Mononuclear cell (primary cell): ENCODE results near the gene UFD1. TPM values are rescaled to one million over a fixed set of nuclear protein-coding genes. Genes with fewer than 3 reads are reported as not detected.
"Not testable (repeated sequence)": the region's sequence is repeated elsewhere in the genome, so short reads cannot be mapped to it uniquely, and the experiment has no call there.

Experiments
- H3K27me3 ChIP-seq: 2 replicates; pipeline ENCODE4 v1.6.0; 2011; ENCODE audit warnings: low read length, control low read depth; ENCODE audit not compliant: insufficient read depth
- H3K4me1 ChIP-seq: 2 replicates; pipeline ENCODE4 v1.5.1; 2011; ENCODE audit warnings: mild to moderate bottlenecking, low read length, control low read depth; ENCODE audit not compliant: insufficient read depth
- H3K4me3 ChIP-seq: 2 replicates; pipeline ENCODE4 v1.5.1; 2011; ENCODE audit warnings: mild to moderate bottlenecking, low read length, moderate library complexity
- H3K9me3 ChIP-seq: 2 replicates; pipeline ENCODE4 v1.5.1; 2011; ENCODE audit warnings: low read depth, mild to moderate bottlenecking, control low read depth, low read length
- total RNA-seq: library from RNA; depleted of rRNA; stranded (reverse); fragments of >200 nt; gene quantifications from one replicate; pipeline ENCODE4 v1.2.3, GENCODE V29; 2012

The UFD1 gene
- total RNA-seq, 1 donor: 64.6 TPM

- Histone ChIP-seq H3K4me1 (no peaks in the 10 kb centered on the region), H3K27me3 (no peaks in the 10 kb centered on the region), H3K4me3 (no peak overlapping the region), H3K9me3 (no peaks in the 10 kb centered on the region)
These were observed 22.5 kb downstream of the UFD1 start for GRCh38 chr22:19456541-19456940.

- Histone ChIP-seq H3K9me3 (no peaks in the 10 kb centered on the region), H3K27me3 (no peaks in the 10 kb centered on the region), H3K4me1 (no peaks in the 10 kb centered on the region), H3K4me3 (no peak overlapping the region)
These were observed 23.2 kb downstream of the UFD1 start for GRCh38 chr22:19455585-19456370.

- H3K4me3 ChIP-seq: no peak overlapping the region
- H3K27me3 ChIP-seq: no peaks in the 10 kb centered on the region
- H3K9me3 ChIP-seq: no peaks in the 10 kb centered on the region
- H3K4me1 ChIP-seq: no peaks in the 10 kb centered on the region
These were observed 24.0 kb downstream of the UFD1 start for GRCh38 chr22:19455033-19455432.

GRCh38 chr22:19454156-19454555, 24.8 kb downstream of the UFD1 start:
- Histone ChIP-seq H3K27me3 (no peaks in the 10 kb centered on the region), H3K9me3 (no peaks in the 10 kb centered on the region), H3K4me3 (no peak overlapping the region), H3K4me1 (no peaks in the 10 kb centered on the region)

GRCh38 chr22:19453718-19454117, 25.3 kb downstream of the UFD1 start:
- Histone ChIP-seq H3K4me3 (no peak overlapping the region), H3K27me3 (no peaks in the 10 kb centered on the region), H3K9me3 (no peaks in the 10 kb centered on the region), H3K4me1 (peaks cover 3% of the 10 kb centered on the region)

- Histone ChIP-seq H3K4me3 (no peak overlapping the region), H3K9me3 (no peaks in the 10 kb centered on the region), H3K27me3 (no peaks in the 10 kb centered on the region), H3K4me1 (peaks cover 17% of the 10 kb centered on the region)
These were observed 27.4 kb downstream of the UFD1 start for GRCh38 chr22:19451570-19451969.

GRCh38 chr22:19450363-19451175, 28.4 kb downstream of the UFD1 start:
- H3K27me3 ChIP-seq: no peaks in the 10 kb centered on the region
- peaks cover 26% of the 10 kb centered on the region for H3K4me1 ChIP-seq
- no peaks in the 10 kb centered on the region for H3K9me3 ChIP-seq
- H3K4me3 ChIP-seq: no peak overlapping the region

- Histone ChIP-seq H3K27me3 (no peaks in the 10 kb centered on the region), H3K4me1 (peaks cover 28% of the 10 kb centered on the region), H3K4me3 (no peak overlapping the region), H3K9me3 (no peaks in the 10 kb centered on the region)
These were observed 29.6 kb downstream of the UFD1 start for GRCh38 chr22:19449422-19449767.

GRCh38 chr22:19448739-19449421, 30.1 kb downstream of the UFD1 start:
- no peak overlapping the region for H3K4me3 ChIP-seq
- no peaks in the 10 kb centered on the region for H3K9me3 ChIP-seq
- H3K4me1 ChIP-seq: peaks cover 28% of the 10 kb centered on the region
- H3K27me3 ChIP-seq: no peaks in the 10 kb centered on the region

GRCh38 chr22:19448076-19448607, 30.9 kb downstream of the UFD1 start:
- H3K9me3 ChIP-seq: no peaks in the 10 kb centered on the region
- H3K27me3 ChIP-seq: no peaks in the 10 kb centered on the region
- H3K4me3 ChIP-seq: peak overlapping the region; percentile 78
- H3K4me1 ChIP-seq: peaks cover 28% of the 10 kb centered on the region

- Histone ChIP-seq H3K4me3 (peak within 1 kb of the TSS; percentile 78), H3K9me3 (no peaks in the 10 kb centered on the region), H3K4me1 (peaks cover 28% of the 10 kb centered on the region), H3K27me3 (no peaks in the 10 kb centered on the region)
These were observed 31.5 kb downstream of the UFD1 start, which contains the start of gene C22orf39 for GRCh38 chr22:19447330-19448075. Gene C22orf39, minus strand, starts transcription at chr22:19447711. Its CDS starts 23 bp downstream, at chr22:19447688.

- H3K27me3 ChIP-seq: no peaks in the 10 kb centered on the region
- H3K4me3 ChIP-seq: peak overlapping the region; percentile 78
- no peaks in the 10 kb centered on the region for H3K9me3 ChIP-seq
- peaks cover 28% of the 10 kb centered on the region for H3K4me1 ChIP-seq
These were observed 32.2 kb downstream of the UFD1 start for GRCh38 chr22:19446603-19447329.

- H3K4me3 ChIP-seq, H3K9me3 ChIP-seq, H3K27me3 ChIP-seq: not testable (repeated sequence)
- peaks cover 28% of the 10 kb centered on the region for H3K4me1 ChIP-seq
These were observed 33.6 kb downstream of the UFD1 start for GRCh38 chr22:19445279-19445982.
